NT2/D1 (cell line): ENCODE results near the gene OPHN1.

ENCODE experiments used
- SUZ12 ChIP-seq: IDR thresholded peaks from 2 replicates; pipeline ENCODE4 v1.6.1; 2011; ENCODE audit not compliant: insufficient read length, insufficient read depth; ENCODE audit errors: extremely low read depth
- YY1 ChIP-seq: IDR thresholded peaks from 2 replicates; pipeline ENCODE4 v1.6.1; 2011; ENCODE audit not compliant: insufficient read length, insufficient read depth

GRCh38 chrX:68045008-68045577, 388.2 kb downstream of the OPHN1 start:
- TF ChIP-seq SUZ12 (no peak), YY1 (no peak)
